ENCODE results near the gene KRT79. TPM values are rescaled to one million over a fixed set of nuclear protein-coding genes. Genes with fewer than 3 reads are reported as not detected.

Gene KRT79
- total RNA-seq, 1 donor from 2014 or later: not detected

DNA sequence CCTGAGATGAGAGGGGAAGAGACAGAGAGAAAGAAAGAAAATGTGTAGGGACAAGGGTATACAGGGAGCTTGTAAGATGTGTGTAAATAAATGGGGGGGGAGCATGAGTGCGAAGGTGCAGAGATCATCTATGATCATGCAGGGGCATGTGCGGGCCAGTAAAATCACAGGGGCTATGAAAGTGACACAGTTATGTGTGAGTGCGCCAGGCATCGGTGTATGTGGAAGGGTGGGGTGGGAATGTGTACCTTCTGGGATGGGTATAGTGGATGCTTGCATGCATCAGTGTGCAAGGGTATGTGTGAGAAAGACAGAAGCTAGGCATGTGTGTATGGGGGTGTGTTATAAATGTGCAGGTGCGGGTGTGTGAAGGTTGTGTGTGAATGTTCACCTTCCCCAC lies 33.0 kb upstream of the KRT79 start:
- Mint-ChIP-seq H3K27me3 (ENCODE audit: unreplicated experiment) (peaks cover 12% of the 10 kb centered on the region), H3K4me1 (ENCODE audit: low read depth, unreplicated experiment) (no peaks in the 10 kb centered on the region), H3K27ac (ENCODE audit: unreplicated experiment) (no peak overlapping the region), H3K9me3 (ENCODE audit: unreplicated experiment) (no peaks in the 10 kb centered on the region), H3K36me3 (ENCODE audit: unreplicated experiment) (no peaks in the 10 kb centered on the region), H3K4me3 (ENCODE audit: unreplicated experiment) (no peak overlapping the region)
- TF ChIP-seq, protein P1, sequence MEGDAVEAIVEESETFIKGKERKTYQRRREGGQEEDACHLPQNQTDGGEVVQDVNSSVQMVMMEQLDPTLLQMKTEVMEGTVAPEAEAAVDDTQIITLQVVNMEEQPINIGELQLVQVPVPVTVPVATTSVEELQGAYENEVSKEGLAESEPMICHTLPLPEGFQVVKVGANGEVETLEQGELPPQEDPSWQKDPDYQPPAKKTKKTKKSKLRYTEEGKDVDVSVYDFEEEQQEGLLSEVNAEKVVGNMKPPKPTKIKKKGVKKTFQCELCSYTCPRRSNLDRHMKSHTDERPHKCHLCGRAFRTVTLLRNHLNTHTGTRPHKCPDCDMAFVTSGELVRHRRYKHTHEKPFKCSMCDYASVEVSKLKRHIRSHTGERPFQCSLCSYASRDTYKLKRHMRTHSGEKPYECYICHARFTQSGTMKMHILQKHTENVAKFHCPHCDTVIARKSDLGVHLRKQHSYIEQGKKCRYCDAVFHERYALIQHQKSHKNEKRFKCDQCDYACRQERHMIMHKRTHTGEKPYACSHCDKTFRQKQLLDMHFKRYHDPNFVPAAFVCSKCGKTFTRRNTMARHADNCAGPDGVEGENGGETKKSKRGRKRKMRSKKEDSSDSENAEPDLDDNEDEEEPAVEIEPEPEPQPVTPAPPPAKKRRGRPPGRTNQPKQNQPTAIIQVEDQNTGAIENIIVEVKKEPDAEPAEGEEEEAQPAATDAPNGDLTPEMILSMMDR (IDR thresholded peaks at IDR 0.05; ENCODE audit: partially characterized antibody, unreplicated experiment): no peak
- no peak for DNase-seq

DNA sequence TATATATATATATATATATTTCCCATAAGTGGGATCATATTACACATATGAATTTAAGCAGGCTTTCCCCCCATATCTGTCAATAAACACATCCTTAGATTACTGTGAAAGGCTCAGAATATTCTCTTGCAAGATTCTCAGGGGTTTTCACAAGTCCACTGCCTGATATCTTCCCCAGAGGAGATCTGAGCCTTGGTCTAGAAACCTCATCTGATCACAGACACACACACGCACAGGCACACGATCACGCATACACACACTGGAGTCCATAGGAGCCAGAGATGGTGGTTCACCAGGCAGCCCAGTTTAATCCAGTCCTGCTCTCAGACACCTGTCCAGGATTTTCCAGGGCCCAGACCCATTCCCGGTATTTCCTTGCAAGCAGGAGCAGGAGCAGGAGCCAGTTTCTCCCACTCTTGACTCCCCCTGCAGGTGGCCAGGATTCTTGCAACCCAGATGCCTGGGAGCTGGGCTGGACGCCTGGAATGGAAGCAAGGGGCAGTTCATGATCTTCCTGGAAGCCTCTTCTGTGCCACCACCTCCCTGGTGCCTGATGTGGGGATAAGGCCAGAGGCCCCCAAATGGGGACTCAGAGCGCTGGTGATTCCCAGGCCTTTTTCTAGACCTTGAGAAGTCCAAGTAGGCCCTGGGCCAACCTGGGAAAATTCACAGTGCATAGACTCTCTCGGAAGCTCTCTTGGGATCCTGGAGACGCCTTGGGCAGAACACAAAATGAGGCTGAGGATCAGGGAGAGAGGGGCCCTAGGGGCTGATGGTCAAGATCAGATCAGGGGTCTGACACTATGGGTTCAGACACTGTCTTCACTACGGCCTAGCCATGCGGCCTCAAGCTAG lies 31.2 kb upstream of the KRT79 start:
- no peaks in the 10 kb centered on the region for H3K9me3 Mint-ChIP-seq (ENCODE audit: unreplicated experiment)
- peak; percentile 88 for DNase-seq
- H3K4me1 Mint-ChIP-seq (ENCODE audit: low read depth, unreplicated experiment): no peaks in the 10 kb centered on the region
- peaks cover 6% of the 10 kb centered on the region for H3K27me3 Mint-ChIP-seq (ENCODE audit: unreplicated experiment)
- TF ChIP-seq, protein P1 (IDR thresholded peaks at IDR 0.05; ENCODE audit: partially characterized antibody, unreplicated experiment): peak; percentile 91
- H3K4me3 Mint-ChIP-seq (ENCODE audit: unreplicated experiment): no peak overlapping the region
- no peak overlapping the region for H3K27ac Mint-ChIP-seq (ENCODE audit: unreplicated experiment)
- H3K36me3 Mint-ChIP-seq (ENCODE audit: unreplicated experiment): no peaks in the 10 kb centered on the region

DNA sequence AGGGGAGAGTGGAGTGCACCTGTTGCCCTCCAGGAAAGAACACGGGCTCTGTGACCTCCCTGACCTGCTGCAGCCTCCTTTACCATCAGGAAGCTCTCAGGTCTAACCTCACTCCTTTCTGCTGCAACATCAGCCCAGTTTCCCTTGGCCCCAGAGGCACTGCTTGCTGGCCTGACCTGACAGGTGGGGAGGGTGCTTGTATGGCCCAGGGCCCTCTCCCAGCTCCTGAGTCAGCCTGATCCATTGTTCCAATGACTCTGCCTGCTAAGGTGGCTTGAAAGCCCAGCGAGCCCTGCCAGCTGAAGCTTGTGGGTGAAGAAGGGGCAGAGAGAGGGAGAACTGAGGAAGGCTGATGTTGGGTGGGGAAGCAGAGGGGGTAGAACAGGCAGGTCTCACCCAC lies 27.9 kb upstream of the KRT79 start:
- H3K27ac Mint-ChIP-seq (ENCODE audit: unreplicated experiment): no peak overlapping the region
- no peak for DNase-seq
- TF ChIP-seq, protein P1 (IDR thresholded peaks at IDR 0.05; ENCODE audit: partially characterized antibody, unreplicated experiment): no peak
- H3K4me1 Mint-ChIP-seq (ENCODE audit: low read depth, unreplicated experiment): no peaks in the 10 kb centered on the region
- no peaks in the 10 kb centered on the region for H3K36me3 Mint-ChIP-seq (ENCODE audit: unreplicated experiment)
- no peaks in the 10 kb centered on the region for H3K9me3 Mint-ChIP-seq (ENCODE audit: unreplicated experiment)
- no peak overlapping the region for H3K4me3 Mint-ChIP-seq (ENCODE audit: unreplicated experiment)
- H3K27me3 Mint-ChIP-seq (ENCODE audit: unreplicated experiment): peaks cover 2% of the 10 kb centered on the region

DNA sequence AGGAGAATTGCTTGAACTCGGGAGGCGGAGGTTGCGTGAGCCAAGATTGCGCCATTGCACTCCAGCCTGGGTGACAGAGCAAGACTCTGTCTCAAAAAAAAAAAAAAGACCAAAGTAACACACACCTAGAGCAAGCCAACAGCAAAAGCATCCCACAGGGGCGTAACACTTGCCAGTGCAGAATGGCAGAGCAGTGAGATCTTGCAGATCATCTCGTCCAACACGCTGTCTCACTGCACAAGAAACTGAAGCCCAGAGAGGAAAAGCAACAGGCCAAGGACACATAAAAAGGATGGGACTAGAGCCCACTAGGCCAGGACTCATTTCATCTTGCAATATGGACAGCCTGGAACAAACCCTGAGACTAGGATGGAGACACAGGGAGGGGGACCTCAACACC lies 27.4 kb upstream of the KRT79 start:
- no peaks in the 10 kb centered on the region for H3K4me1 Mint-ChIP-seq (ENCODE audit: low read depth, unreplicated experiment)
- peaks cover 5% of the 10 kb centered on the region for H3K27me3 Mint-ChIP-seq (ENCODE audit: unreplicated experiment)
- no peaks in the 10 kb centered on the region for H3K9me3 Mint-ChIP-seq (ENCODE audit: unreplicated experiment)
- no peaks in the 10 kb centered on the region for H3K36me3 Mint-ChIP-seq (ENCODE audit: unreplicated experiment)
- no peak for DNase-seq
- TF ChIP-seq, protein P1 (IDR thresholded peaks at IDR 0.05; ENCODE audit: partially characterized antibody, unreplicated experiment): no peak
- H3K4me3 Mint-ChIP-seq (ENCODE audit: unreplicated experiment): no peak overlapping the region
- no peak overlapping the region for H3K27ac Mint-ChIP-seq (ENCODE audit: unreplicated experiment)

DNA sequence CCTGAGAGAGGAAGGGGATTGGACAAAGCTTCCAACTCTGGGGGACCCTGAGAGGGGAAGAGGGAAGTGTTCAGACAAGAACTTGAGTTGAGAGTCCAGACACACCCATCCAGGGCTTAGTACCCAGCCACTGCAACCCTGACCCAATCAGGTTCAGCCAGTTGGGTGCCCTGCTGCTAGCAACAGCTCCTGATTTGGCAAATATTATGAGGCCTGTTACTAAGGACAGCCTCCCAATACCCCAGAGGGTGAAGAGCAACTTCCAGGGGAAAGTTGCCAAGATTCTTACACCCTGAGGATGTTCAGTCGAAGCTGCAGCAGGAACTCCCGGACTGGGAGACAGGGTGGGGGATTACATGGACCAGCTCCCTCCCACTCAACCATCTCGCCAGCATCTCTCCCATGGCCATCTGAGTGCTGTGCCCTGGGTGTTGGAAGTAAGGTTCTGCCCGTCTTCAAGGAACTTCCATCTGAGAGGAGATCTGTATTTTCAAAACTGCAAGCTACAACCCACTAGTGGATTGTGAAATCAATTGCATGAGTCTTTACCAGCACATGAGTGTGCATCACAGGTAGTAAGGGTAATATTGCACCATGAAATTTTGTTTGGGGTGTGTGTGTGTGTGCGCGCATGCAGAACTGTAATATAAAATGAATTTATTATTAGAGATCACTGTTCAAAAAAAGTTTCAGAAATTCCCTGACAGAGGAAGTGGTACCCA lies 26.2 kb upstream of the KRT79 start:
- no peak overlapping the region for H3K4me3 Mint-ChIP-seq (ENCODE audit: unreplicated experiment)
- no peaks in the 10 kb centered on the region for H3K4me1 Mint-ChIP-seq (ENCODE audit: low read depth, unreplicated experiment)
- H3K36me3 Mint-ChIP-seq (ENCODE audit: unreplicated experiment): no peaks in the 10 kb centered on the region
- H3K27ac Mint-ChIP-seq (ENCODE audit: unreplicated experiment): no peak overlapping the region
- no peak for DNase-seq
- peaks cover 1% of the 10 kb centered on the region for H3K9me3 Mint-ChIP-seq (ENCODE audit: unreplicated experiment)
- peaks cover 5% of the 10 kb centered on the region for H3K27me3 Mint-ChIP-seq (ENCODE audit: unreplicated experiment)
- TF ChIP-seq, protein P1 (IDR thresholded peaks at IDR 0.05; ENCODE audit: partially characterized antibody, unreplicated experiment): no peak

All from glutamatergic neuron (in vitro differentiated cells).